Midbrain (tissue), 1 donor: Measurements from ENCODE around the gene TMEM229B.

Source experiments
- DNase-seq: peaks from one replicate; lab custom pipeline; 2025; lab: John Stamatoyannopoulos, UW

The TMEM229B gene

GRCh38 chr14:67514650-67515385 lies 26.3 kb upstream of the TMEM229B start:
- DNase-seq: peak; percentile 48

GRCh38 chr14:67514203-67514607 lies 25.7 kb upstream of the TMEM229B start:
- DNase-seq: no peak

- DNase-seq: no peak
Measured at GRCh38 chr14:67513631-67514108, 25.1 kb upstream of the TMEM229B start.

- DNase-seq: no peak
Measured at GRCh38 chr14:67512463-67513310, 24.2 kb upstream of the TMEM229B start.

- DNase-seq: no peak
Measured at GRCh38 chr14:67510836-67511235, 22.3 kb upstream of the TMEM229B start.

GRCh38 chr14:67510121-67510520 lies 21.6 kb upstream of the TMEM229B start:
- no peak for DNase-seq

- no peak for DNase-seq
Measured at GRCh38 chr14:67508956-67509355, 20.4 kb upstream of the TMEM229B start.

- no peak for DNase-seq
Measured at GRCh38 chr14:67505254-67505653, 16.7 kb upstream of the TMEM229B start.

GRCh38 chr14:67503331-67503730 lies 14.8 kb upstream of the TMEM229B start:
- no peak for DNase-seq

GRCh38 chr14:67502867-67503266 lies 14.3 kb upstream of the TMEM229B start:
- no peak for DNase-seq

GRCh38 chr14:67501670-67502069 lies 13.1 kb upstream of the TMEM229B start:
- no peak for DNase-seq

GRCh38 chr14:67500981-67501380 lies 12.5 kb upstream of the TMEM229B start:
- no peak for DNase-seq

GRCh38 chr14:67497716-67498115 lies 9.2 kb upstream of the TMEM229B start:
- no peak for DNase-seq

GRCh38 chr14:67497216-67497615 lies 8.7 kb upstream of the TMEM229B start:
- no peak for DNase-seq

- DNase-seq: no peak
Measured at GRCh38 chr14:67495827-67496226, 7.3 kb upstream of the TMEM229B start.

GRCh38 chr14:67493092-67493717 lies 4.7 kb upstream of the TMEM229B start:
- DNase-seq: no peak

GRCh38 chr14:67492538-67492937 lies 4.0 kb upstream of the TMEM229B start:
- no peak for DNase-seq

- no peak for DNase-seq
Measured at GRCh38 chr14:67491741-67492507, 3.4 kb upstream of the TMEM229B start.

GRCh38 chr14:67491285-67491684 lies 2.8 kb upstream of the TMEM229B start:
- no peak for DNase-seq

GRCh38 chr14:67490196-67490595 lies 1.7 kb upstream of the TMEM229B start:
- DNase-seq: no peak

GRCh38 chr14:67487332-67487731 lies 1.2 kb downstream of the TMEM229B start:
- DNase-seq: no peak

GRCh38 chr14:67486890-67487289 lies 1.6 kb downstream of the TMEM229B start:
- no peak for DNase-seq
